Gastroesophageal sphincter (tissue), 3 donors: ENCODE results near the gene TBC1D1.

Experiments used
- CTCF ChIP-seq, 4 experiments: fragments of 200-600 bp in 2 of 4; fragments of 450-650 bp in 2 of 4; sonication (generic) in 1 of 4; IDR thresholded peaks; one replicate each; pipeline ENCODE4 v1.5.1; 2017 to 2019; ENCODE audit warnings: antibody characterized with exemption in 4 of 4, mild to moderate bottlenecking in 2 of 4, moderate library complexity in 2 of 4
- POLR2A ChIP-seq, 2 donors: fragments of 450-650 bp; IDR thresholded peaks; one replicate each; pipeline ENCODE4 v1.6.1; 2017; ENCODE audit warnings: antibody characterized with exemption in 2 of 2, mild to moderate bottlenecking in 2 of 2, moderate library complexity in 1 of 2
- POLR2AphosphoS5 ChIP-seq: sonication (generic); formaldehyde crosslinking; IDR thresholded peaks from one replicate; pipeline ENCODE4 v1.6.1; 2017; ENCODE audit warnings: antibody characterized with exemption

GRCh38 chr4:38153387-38153760 lies 262.5 kb downstream of the TBC1D1 start:
- TF ChIP-seq CTCF (IDR thresholded peaks at IDR 0.05) (no peak), POLR2AphosphoS5 (no peak), POLR2A (IDR thresholded peaks at IDR 0.05) (no peak)
